Suprapubic skin (tissue), 3 donors: ENCODE data around the gene TTF2.

ENCODE experiments used
- CTCF ChIP-seq, 2 donors: fragments of 200-600 bp in 1 of 2; fragments of 450-650 bp in 1 of 2; sonication (generic) in 1 of 2; IDR thresholded peaks; one replicate each; pipeline ENCODE4 v1.5.1; 2016 to 2019; ENCODE audit warnings: antibody characterized with exemption in 2 of 2, mild to moderate bottlenecking in 1 of 2, moderate library complexity in 1 of 2
- EP300 ChIP-seq: sonication (generic); formaldehyde crosslinking; IDR thresholded peaks from one replicate; pipeline ENCODE4 v1.6.1; 2017; ENCODE audit warnings: antibody characterized with exemption
- POLR2A ChIP-seq, 2 donors: fragments of 450-650 bp; IDR thresholded peaks; one replicate each; pipeline ENCODE4 v1.6.1; 2017; ENCODE audit warnings: antibody characterized with exemption in 2 of 2, mild to moderate bottlenecking in 2 of 2, moderate library complexity in 2 of 2

- TF ChIP-seq CTCF (IDR thresholded peaks at IDR 0.05) (no peak), POLR2A (IDR thresholded peaks at IDR 0.05) (no peak), EP300 (no peak)
These were observed 37.3 kb downstream of the TTF2 start for GRCh38 chr1:117097443-117097842.
